Measurements from ENCODE around the gene CDK19.

- TF ChIP-seq CTCF (IDR thresholded peaks at IDR 0.05; ENCODE audit: poor library complexity, severe bottlenecking) (no peak), EP300 (conservative IDR thresholded peaks at IDR 0.05; ENCODE audit: poor library complexity, severe bottlenecking) (no peak), MXI1 (conservative IDR thresholded peaks at IDR 0.05; ENCODE audit: poor library complexity, severe bottlenecking) (no peak), POLR2AphosphoS5 (IDR thresholded peaks at IDR 0.05) (no peak), RAD21 (conservative IDR thresholded peaks at IDR 0.05) (no peak), SMC3 (conservative IDR thresholded peaks at IDR 0.05; ENCODE audit: poor library complexity) (no peak), EZH2 (IDR thresholded peaks at IDR 0.05; ENCODE audit: borderline replicate concordance, insufficient read depth, low read length, poor library complexity, severe bottlenecking) (no peak), TAF1 (IDR thresholded peaks at IDR 0.05; ENCODE audit: low read depth) (no peak), REST (IDR thresholded peaks at IDR 0.05; ENCODE audit: borderline replicate concordance) (no peak)
Observed at GRCh38 chr6:110593637-110594036, 221.6 kb downstream of the CDK19 start.

Measured in neural cell (in vitro differentiated cells).